IPS-20b (cell line): ENCODE measurements around the gene PLXNB2.
A peak's percentile ranks its signal among the peaks of the same experiment; 100 is the strongest.

Source experiments
- H3K27ac ChIP-seq: one replicate; pipeline ENCODE4 v1.5.1; 2013; ENCODE audit warnings: low read length
- H3K27me3 ChIP-seq: 2 replicates; pipeline ENCODE4 v1.6.1; 2013; ENCODE audit warnings: mild to moderate bottlenecking, low read length, inconsistent platforms; ENCODE audit not compliant: insufficient read depth
- H3K36me3 ChIP-seq: 2 replicates; pipeline ENCODE4 v1.6.1; 2013; ENCODE audit warnings: low read depth, mild to moderate bottlenecking, inconsistent platforms, low read length, moderate library complexity; ENCODE audit not compliant: insufficient read depth
- H3K4me1 ChIP-seq: 2 replicates; pipeline ENCODE4 v1.6.1; 2013; ENCODE audit warnings: mild to moderate bottlenecking, control low read depth, inconsistent platforms, low read length, moderate library complexity; ENCODE audit not compliant: insufficient read depth
- H3K4me3 ChIP-seq: 2 replicates; pipeline ENCODE4 v1.5.1; 2013; ENCODE audit warnings: mild to moderate bottlenecking, low read length, inconsistent platforms
- H3K9ac ChIP-seq: 2 replicates; pipeline ENCODE4 v1.6.1; 2013; ENCODE audit warnings: low read depth, mild to moderate bottlenecking, inconsistent platforms, low read length, moderate library complexity
- H3K9me3 ChIP-seq: 2 replicates; pipeline ENCODE4 v1.6.1; 2013; ENCODE audit warnings: mild to moderate bottlenecking, low read depth, low read length, inconsistent platforms; ENCODE audit not compliant: insufficient read depth

PLXNB2 gene

GRCh38 chr22:50292643-50293440 lies 14.6 kb downstream of the PLXNB2 start:
- peak overlapping the region; percentile 54; the same call in 1 of the 2 replicates for H3K9ac ChIP-seq

GRCh38 chr22:50289942-50290630 lies 17.4 kb downstream of the PLXNB2 start:
- no peak overlapping the region for H3K9ac ChIP-seq
- peaks cover 12% of the 10 kb centered on the region; the same call in 1 of the 2 replicates for H3K4me1 ChIP-seq
- H3K9me3 ChIP-seq: no peaks in the 10 kb centered on the region
- H3K4me3 ChIP-seq: no peak overlapping the region
- H3K27ac ChIP-seq: no peak overlapping the region
- H3K27me3 ChIP-seq: no peaks in the 10 kb centered on the region
- peaks cover 25% of the 10 kb centered on the region for H3K36me3 ChIP-seq

More at GRCh38 chr22:50292643-50293440, 14.6 kb downstream of the PLXNB2 start:
- Histone ChIP-seq H3K4me3 (peak overlapping the region; percentile 47; the same call in 1 of the 2 replicates), H3K36me3 (peaks cover 19% of the 10 kb centered on the region), H3K9me3 (no peaks in the 10 kb centered on the region), H3K27me3 (no peaks in the 10 kb centered on the region), H3K27ac (no peak overlapping the region), H3K4me1 (peaks cover 12% of the 10 kb centered on the region; the same call in 1 of the 2 replicates)

DNA sequence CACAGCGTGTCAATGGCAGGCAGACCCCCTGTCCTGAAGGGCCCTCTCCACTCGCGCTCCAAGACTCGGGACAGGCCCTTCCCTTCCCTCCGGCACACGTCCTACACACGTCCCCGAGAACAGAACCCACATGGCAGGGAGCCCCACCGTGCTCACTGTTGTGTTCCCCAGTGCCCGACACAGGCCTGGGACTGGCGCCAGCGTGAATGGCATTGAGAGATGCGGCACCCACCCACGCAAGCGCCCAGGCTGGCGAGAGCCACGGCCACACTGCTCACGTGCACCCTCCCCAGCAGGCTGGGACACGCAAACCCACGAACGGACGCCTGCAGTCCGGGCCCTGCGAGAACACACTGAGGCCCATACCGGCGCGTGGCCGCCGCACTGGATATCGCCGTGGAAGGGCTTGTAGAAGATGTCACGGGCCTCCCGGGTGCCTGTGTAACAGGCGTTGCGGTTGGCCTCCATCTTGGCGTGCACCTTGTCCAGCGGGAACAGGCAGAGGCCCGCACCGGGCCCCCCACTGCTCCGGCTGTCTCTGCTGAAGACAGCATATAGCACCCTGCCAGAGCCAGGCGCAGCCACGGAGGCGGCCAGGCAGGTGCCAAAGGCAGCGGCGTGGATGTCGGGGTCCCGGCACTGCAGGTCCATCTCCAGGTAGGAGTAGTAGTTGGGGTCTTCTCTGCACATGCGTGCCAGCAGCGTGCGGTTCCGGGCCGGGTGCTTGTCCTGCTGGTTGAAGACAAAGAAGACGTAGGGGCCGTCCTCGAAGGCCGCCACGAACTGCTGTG lies 18.1 kb downstream of the PLXNB2 start:
- no peak overlapping the region for H3K4me3 ChIP-seq
- H3K9me3 ChIP-seq: no peaks in the 10 kb centered on the region
- peaks cover 25% of the 10 kb centered on the region for H3K36me3 ChIP-seq
- no peaks in the 10 kb centered on the region for H3K27me3 ChIP-seq
- H3K9ac ChIP-seq: no peak overlapping the region
- H3K4me1 ChIP-seq: peaks cover 12% of the 10 kb centered on the region; the same call in 1 of the 2 replicates
- H3K27ac ChIP-seq: no peak overlapping the region

- peaks cover 29% of the 10 kb centered on the region for H3K36me3 ChIP-seq
Measured at GRCh38 chr22:50287731-50288130, 19.7 kb downstream of the PLXNB2 start.

GRCh38 chr22:50286701-50287318 lies 20.6 kb downstream of the PLXNB2 start:
- peaks cover 35% of the 10 kb centered on the region for H3K36me3 ChIP-seq
- H3K9me3 ChIP-seq: no peaks in the 10 kb centered on the region
- no peaks in the 10 kb centered on the region for H3K4me1 ChIP-seq
- H3K9ac ChIP-seq: no peak overlapping the region
- H3K4me3 ChIP-seq: no peak overlapping the region
- H3K27me3 ChIP-seq: no peaks in the 10 kb centered on the region
- no peak overlapping the region for H3K27ac ChIP-seq

More at GRCh38 chr22:50287731-50288130, 19.7 kb downstream of the PLXNB2 start:
- Histone ChIP-seq H3K9me3 (no peaks in the 10 kb centered on the region), H3K4me3 (no peak overlapping the region), H3K9ac (no peak overlapping the region), H3K27me3 (no peaks in the 10 kb centered on the region), H3K4me1 (peaks cover 3% of the 10 kb centered on the region; the same call in 1 of the 2 replicates), H3K27ac (no peak overlapping the region)

- H3K9ac ChIP-seq: no peak overlapping the region
- H3K9me3 ChIP-seq: no peaks in the 10 kb centered on the region
- no peaks in the 10 kb centered on the region for H3K27me3 ChIP-seq
- H3K36me3 ChIP-seq: peaks cover 41% of the 10 kb centered on the region
- H3K4me3 ChIP-seq: no peak overlapping the region
- no peaks in the 10 kb centered on the region for H3K4me1 ChIP-seq
- H3K27ac ChIP-seq: no peak overlapping the region
Measured at GRCh38 chr22:50286275-50286674, 21.2 kb downstream of the PLXNB2 start.

DNA sequence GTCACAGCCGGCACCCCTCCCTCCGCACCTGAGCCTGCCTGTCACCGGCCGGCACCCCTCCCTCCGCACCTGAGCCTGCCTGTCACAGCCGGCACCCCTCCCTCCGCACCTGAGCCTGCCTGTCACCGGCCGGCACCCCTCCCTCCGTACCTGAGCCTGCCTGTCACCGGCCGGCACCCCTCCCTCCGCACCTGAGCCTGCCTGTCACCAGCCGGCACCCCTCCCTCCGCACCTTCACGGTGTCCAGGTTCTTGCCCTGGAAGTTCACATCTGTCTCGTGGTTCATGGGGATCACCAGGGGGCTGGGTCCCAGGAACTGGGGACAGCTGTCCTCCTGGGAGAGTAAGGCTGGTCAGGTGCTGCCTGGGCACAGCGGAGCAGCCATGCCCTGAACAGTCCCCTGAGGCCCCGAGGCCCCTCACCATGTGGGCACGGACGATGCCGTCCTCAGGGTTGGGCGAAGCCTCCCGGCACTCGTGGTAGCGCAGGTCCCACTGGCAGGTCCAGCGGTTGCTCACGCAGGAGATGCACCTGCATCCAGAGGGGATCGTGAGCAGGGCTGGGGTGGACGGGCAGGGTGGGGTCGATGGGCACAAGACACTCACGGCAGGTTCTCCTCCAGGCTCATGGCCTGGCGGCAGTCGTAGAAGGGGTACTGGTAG lies 21.7 kb downstream of the PLXNB2 start:
- H3K36me3 ChIP-seq: peaks cover 46% of the 10 kb centered on the region

DNA sequence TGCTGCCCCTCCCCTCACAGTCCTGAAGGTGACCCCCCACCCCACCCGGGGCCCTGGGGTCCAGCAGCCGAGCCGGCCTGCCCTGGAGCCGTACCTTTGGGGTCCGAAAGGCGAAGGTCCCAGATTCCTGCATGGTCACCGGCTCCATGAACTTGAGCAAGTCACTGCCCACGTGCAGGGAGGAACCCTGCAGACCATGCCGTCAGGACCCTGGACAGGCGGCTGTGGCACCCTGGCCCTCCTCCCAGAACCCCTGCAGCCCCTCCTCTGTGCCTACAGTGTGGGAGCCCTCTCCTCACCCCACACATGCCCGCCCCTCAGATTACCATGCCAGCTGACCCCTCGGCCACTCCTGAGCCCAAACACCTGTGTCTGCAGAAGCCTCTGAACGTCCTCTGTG lies 23.0 kb downstream of the PLXNB2 start:
- no peaks in the 10 kb centered on the region for H3K27me3 ChIP-seq
- H3K4me1 ChIP-seq: no peaks in the 10 kb centered on the region
- peaks cover 46% of the 10 kb centered on the region for H3K36me3 ChIP-seq
- no peak overlapping the region for H3K4me3 ChIP-seq
- H3K27ac ChIP-seq: no peak overlapping the region
- H3K9me3 ChIP-seq: no peaks in the 10 kb centered on the region
- H3K9ac ChIP-seq: no peak overlapping the region

More for the DNA sequence above, 21.7 kb downstream of the PLXNB2 start:
- Histone ChIP-seq H3K9me3 (no peaks in the 10 kb centered on the region), H3K4me3 (no peak overlapping the region), H3K4me1 (no peaks in the 10 kb centered on the region), H3K27me3 (no peaks in the 10 kb centered on the region), H3K9ac (no peak overlapping the region), H3K27ac (no peak overlapping the region)

DNA sequence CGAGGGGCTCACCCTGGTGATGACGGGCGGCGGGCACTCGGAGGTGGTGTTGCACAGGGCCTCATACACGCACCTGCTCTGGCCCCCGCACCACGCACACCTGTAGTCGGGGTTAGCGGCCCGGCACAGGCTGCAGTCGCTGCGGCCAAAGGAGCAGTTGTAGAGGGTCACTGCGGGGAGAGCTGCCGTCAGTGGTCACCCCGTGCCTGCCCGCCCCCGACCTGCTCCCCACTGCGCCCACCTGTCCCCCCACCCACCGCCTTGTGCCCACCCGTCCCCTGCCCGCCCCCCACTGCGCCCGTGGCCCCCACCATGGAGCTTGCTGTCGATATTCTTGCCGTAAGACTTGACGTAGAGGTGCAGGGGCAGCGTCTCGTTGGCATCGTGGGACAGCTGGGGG lies 23.6 kb downstream of the PLXNB2 start:
- peaks cover 44% of the 10 kb centered on the region for H3K36me3 ChIP-seq

GRCh38 chr22:50282361-50283155 lies 24.9 kb downstream of the PLXNB2 start:
- Histone ChIP-seq H3K36me3 (peaks cover 52% of the 10 kb centered on the region), H3K27me3 (no peaks in the 10 kb centered on the region), H3K4me1 (no peaks in the 10 kb centered on the region), H3K9ac (no peak overlapping the region), H3K4me3 (no peak overlapping the region), H3K9me3 (no peaks in the 10 kb centered on the region), H3K27ac (no peak overlapping the region)

More for the DNA sequence above, 23.6 kb downstream of the PLXNB2 start:
- no peak overlapping the region for H3K27ac ChIP-seq
- no peaks in the 10 kb centered on the region for H3K9me3 ChIP-seq
- H3K27me3 ChIP-seq: no peaks in the 10 kb centered on the region
- H3K9ac ChIP-seq: no peak overlapping the region
- no peak overlapping the region for H3K4me3 ChIP-seq
- H3K4me1 ChIP-seq: no peaks in the 10 kb centered on the region
